ENCODE data around the gene SLC8A3.
A peak's percentile ranks its signal among the peaks of the same experiment; 100 is the strongest.

The SLC8A3 gene

DNA sequence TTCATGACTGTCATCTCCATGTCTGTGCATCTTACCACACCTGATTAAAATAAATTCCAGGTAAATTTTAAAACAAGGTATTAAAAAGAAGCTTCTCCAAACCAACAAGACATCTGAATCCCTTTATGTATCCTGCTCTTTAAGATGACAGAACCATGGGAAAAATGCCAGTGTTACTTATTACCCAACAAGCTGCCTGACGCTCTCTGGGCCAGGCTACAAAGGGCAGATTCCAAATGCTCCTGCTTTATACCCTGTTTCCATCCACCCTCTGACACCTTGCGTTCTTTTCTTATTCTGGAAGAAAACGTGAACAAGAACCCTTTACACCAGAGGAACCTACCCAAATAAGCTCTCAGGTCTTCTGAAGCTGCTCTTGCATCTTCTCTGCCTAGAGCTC lies 70.7 kb downstream of the SLC8A3 start:
- DNase-seq (ENCODE audit: low spot score), result no peak

DNA sequence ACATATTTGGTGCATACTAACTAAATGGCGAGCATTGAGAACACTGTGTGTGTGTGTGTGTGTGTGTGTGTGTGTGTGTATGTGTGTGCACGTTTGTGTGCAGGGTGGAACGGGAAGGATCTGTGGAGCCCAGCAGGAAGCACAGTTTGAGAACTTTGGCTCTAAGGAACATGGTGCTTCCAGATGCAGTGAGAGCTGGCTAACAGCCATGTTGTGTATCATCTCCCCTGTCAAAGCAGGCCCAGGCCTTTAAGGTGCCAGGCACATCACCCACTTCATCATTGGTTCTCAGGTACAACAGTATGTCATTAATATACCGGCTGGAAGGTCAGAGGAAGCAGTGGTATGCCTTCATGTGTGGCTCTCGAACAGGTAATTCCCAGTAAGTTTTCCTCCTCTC lies 72.5 kb downstream of the SLC8A3 start:
- no peak for DNase-seq (ENCODE audit: low spot score)

DNA sequence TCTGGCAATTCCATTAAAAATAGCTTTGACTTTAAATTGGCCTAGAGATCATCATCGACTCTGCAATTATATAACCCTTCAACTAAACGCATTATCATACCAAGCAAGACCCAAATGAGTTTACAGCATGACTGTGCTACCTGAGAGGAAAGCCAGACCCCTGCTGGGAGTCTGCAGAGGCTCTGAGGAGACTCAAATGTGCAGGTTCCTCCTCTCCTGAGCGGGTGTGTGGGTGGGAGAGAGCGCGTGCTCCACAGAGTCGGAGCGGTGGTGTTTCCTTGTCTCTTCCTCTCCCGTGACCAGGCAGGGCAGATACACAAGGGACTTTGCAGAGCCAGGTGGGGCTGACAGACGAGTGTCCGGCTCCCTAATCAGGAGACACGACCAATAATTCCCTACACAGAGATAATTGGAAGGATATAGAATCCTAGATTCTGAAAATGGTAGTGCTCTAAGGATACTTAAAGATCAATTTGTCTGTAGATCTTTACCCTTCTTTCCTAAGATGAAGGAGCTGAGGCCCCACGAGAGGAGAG lies 74.1 kb downstream of the SLC8A3 start:
- DNase-seq (ENCODE audit: low spot score), result no peak

DNA sequence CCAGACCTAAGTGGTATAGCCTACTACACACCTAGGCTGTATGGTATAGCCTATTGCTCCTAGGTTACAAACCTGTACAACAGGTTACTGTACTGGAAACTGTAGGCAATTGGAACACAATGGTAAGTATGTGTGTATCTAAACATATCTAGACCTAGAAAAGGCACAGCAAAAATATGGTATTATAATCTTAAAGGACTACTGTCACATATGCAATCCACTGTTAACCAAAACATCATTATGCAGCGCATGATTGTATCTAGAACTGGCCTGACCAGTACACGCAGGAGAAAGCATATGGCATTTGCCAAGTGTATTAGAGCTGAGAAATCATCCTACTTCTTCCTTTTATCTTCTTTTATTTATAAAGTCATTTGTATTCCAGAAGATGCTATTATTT lies 75.5 kb downstream of the SLC8A3 start:
- no peak for DNase-seq (ENCODE audit: low spot score)

GRCh38 chr14:70108419-70108818 lies 80.3 kb downstream of the SLC8A3 start:
- no peak for DNase-seq (ENCODE audit: low spot score)

DNA sequence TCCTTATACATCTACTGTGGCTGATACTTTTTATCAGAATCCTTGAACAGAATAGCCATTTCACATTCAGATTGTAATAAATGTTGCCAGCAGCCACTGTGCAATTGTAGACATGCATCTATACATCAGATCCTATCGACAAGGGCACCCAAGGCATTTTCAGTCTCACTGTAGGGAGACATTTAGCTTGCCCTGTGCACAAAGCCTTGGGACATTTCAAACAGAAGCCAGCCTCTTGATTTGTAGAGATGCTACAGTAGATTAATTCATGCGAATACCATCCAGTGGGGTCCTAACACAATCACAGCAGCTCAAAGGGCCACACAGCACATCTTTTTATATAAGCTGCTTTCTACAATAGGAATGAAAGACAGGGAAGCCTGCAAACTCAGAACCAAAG lies 81.4 kb downstream of the SLC8A3 start:
- no peak for DNase-seq (ENCODE audit: low spot score)

GRCh38 chr14:70100071-70100470 lies 88.7 kb downstream of the SLC8A3 start:
- DNase-seq (ENCODE audit: low spot score), result no peak

- DNase-seq (ENCODE audit: low spot score), result no peak
These were observed 90.4 kb downstream of the SLC8A3 start for GRCh38 chr14:70098250-70098809.

DNA sequence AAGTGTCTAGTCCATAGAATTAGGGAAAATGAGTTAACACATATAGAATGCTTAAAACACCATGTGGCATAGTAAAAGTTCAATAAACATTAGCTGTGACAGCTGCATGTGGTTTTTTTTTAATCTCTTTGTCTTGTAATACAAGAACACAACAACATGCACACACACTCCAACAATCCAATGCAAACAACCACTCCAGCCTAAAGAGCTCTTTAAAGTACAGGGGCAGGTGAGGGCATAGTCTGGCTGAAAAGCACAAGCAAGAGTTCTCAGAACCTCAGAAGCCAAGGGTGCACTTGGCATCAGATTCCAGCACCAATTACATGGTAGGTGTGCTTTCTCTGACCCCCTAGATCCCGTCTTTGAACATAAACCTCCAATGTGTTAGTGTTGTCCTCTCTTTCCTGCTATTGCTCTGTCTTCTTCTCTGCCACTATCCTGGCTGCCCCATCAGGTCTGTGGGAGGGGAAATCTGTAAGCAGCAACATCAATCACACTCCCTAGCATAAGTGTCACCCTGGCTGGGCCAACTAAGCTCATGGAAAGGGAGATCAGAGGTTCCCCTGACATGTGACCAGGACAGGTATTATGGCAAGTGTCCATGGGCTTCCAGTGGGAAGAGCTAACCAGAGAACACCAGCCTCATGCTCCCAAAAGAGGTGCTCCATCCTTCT lies 91.0 kb downstream of the SLC8A3 start:
- DNase-seq (ENCODE audit: low spot score), result no peak

- DNase-seq (ENCODE audit: low spot score), result peak; percentile 41
These were observed 91.9 kb downstream of the SLC8A3 start for GRCh38 chr14:70096866-70097265.

DNA sequence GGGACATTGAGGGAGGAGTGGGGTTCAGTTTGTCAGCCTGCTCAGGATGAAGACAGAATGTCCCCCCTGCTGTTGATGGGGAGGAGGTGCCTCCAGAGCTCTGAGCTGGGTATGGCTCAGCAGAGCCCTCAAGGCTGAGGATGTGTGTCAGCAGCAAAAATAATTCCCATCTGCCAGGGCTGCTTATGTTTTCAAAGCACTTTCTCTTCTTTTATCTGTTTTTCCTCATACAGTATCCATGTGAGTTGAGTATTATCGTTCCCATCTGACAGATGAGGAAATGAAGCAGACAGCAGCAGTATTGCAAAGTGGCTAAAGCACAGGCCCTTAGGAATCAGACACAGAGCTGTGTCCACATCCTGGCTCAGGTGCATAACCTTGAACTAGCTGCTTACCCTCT lies 94.1 kb downstream of the SLC8A3 start:
- DNase-seq (ENCODE audit: low spot score), result no peak

- DNase-seq (ENCODE audit: low spot score), result no peak
These were observed 94.6 kb downstream of the SLC8A3 start for GRCh38 chr14:70094106-70094505.

- no peak for DNase-seq (ENCODE audit: low spot score)
These were observed 95.6 kb downstream of the SLC8A3 start for GRCh38 chr14:70093156-70093555.

DNA sequence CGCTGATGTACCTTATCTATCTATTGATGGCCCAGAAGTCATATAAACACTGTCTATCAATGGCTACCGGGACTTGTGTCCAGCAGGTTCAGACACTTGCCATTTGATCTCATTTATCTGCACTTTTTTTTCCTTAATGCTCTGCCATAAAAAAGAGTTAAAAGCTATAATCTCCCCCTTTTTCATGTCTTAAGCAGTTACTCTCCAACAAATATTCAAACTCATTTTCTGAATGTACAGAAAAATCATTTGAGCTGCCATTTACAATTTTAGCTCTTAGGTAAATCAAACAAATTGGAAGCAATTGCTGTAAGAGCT lies 101.4 kb downstream of the SLC8A3 start:
- no peak for DNase-seq (ENCODE audit: low spot score)

DNA sequence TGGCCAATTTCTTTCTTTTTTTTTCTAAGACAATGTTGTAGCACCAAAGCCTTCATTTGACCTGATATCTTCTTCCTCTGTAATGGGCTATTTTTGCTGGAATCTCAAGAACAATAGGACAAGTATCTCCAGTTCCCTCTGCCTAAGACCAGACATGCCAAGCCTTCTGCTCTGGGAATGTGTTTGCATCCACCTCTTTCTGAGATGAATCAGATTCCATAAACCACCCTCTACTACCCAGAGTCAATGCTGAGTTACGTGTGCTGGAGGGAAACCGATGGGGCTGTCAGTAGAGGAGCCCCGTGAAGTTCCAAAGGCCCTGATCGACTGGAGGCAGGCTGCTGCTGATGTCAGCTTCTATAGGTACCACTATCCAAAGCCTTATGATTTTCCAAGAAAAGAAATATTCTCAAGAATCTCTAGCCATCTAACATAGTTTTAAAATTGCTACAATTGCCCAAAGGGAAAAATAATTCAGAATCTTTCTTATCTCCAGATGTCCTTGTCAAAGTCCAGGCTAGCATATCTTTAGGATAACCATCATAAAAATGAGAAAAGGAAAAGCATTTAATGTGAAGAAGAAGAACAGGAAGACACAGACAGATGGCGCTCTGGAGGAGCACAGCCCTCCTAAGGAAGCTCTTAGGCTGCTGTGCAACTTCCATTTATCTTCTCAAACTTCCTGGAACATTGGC lies 101.9 kb downstream of the SLC8A3 start:
- DNase-seq (ENCODE audit: low spot score), result peak; percentile 55

- DNase-seq (ENCODE audit: low spot score), result no peak
These were observed 104.5 kb downstream of the SLC8A3 start for GRCh38 chr14:70084226-70084625.

DNA sequence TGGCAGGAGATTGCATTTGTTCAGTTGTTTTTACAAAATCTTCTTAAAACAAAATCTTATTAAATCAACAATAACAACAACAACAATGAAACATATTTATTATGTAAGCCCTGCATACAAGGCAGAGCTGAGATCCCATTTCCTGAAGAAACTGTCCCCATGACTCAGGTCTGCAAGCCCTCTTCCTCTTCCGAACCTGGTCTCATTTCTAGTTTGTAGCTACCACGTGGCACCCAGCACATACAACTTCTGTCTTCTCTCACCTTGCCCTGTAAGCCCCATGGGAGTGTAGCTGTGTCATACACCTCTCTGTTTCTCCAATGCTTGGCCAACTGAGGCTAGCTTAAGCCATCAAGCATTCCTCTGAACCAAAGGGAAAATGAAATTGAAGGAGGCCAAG lies 106.4 kb downstream of the SLC8A3 start:
- no peak for DNase-seq (ENCODE audit: low spot score)

- no peak for DNase-seq (ENCODE audit: low spot score)
These were observed 108.7 kb downstream of the SLC8A3 start for GRCh38 chr14:70080076-70080475.

DNA sequence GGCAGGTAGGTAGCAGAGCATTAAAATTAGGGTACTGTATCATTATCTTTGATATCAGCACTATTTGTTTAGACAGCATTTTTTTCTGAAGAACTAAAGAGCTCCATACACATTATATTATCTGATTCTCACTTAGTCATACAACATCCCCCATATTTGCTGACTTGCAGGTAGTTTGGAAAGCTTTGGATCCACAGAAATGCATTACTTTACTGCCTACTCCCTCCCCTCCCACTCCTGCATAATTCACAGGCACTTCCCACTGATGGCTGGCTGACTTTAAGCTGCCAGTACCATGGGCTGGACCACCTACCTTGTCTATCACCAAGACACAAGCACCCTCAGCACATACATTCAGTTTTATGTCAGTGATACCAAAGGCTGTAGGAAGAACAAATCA lies 110.4 kb downstream of the SLC8A3 start:
- DNase-seq (ENCODE audit: low spot score), result no peak

GRCh38 chr14:70077720-70078119 lies 111.0 kb downstream of the SLC8A3 start:
- DNase-seq (ENCODE audit: low spot score), result no peak

GRCh38 chr14:70077005-70077404 lies 111.7 kb downstream of the SLC8A3 start:
- no peak for DNase-seq (ENCODE audit: low spot score)

- peak; percentile 72 for DNase-seq (ENCODE audit: low spot score)
These were observed 114.7 kb downstream of the SLC8A3 start for GRCh38 chr14:70073924-70074566.

DNA sequence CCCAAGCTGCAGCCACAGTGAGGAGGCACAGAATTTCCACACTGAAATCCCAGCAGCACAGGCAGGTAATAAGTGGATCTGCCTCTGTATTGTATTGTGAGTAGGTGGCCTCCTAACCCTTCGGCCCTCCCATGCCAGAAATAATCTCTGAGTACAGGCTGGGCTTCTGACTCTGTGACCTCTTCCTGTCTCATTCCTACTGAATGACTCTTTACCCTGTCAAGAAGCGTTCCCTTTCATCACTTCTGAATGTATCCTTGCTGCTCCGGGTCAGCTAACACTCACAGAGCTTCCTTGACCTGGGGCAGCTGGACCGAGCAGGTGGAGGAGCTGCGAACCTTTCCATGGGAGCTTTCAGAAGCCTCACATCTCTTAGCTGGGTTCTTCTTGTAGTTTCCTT lies 119.6 kb downstream of the SLC8A3 start:
- no peak for DNase-seq (ENCODE audit: low spot score)
